Suppressor macrophage treated with lipopolysaccharide for 1 hour (primary cell): Measurements from ENCODE around the gene CYTH1.

Source experiments
- DNase-seq, 3 donors: peaks; one replicate each; pipeline ENCODE4 v3.0.0-alpha.2; 2020 to 2022

Gene CYTH1

GRCh38 chr17:78715000-78715771, 66.9 kb downstream of the CYTH1 start:
- no peak for DNase-seq

- no peak for DNase-seq
These were observed 67.5 kb downstream of the CYTH1 start for GRCh38 chr17:78714534-78714933.

- DNase-seq, result no peak
These were observed 70.0 kb downstream of the CYTH1 start for GRCh38 chr17:78712043-78712442.

DNA sequence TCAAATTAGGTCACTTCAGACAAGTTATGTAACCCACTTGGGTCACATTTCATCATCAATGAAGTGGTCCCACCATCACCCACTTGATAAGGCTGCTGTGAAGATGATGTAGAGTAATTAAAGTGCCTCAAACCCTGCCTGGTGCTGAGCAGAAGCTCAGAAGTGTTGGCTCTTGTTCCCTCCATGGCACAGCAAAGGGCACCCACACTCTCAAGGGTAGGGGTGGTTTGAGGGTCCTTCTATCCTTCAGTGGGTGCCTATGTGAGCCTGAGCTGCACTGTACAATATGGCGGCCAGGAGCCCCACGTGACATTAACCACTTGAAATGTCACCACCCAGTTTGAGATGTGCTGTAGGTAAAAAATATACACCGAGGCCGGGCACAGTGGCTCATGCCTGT, 71.5 kb downstream of the CYTH1 start:
- no peak for DNase-seq

- no peak for DNase-seq
These were observed 72.3 kb downstream of the CYTH1 start for GRCh38 chr17:78709751-78710181.

- DNase-seq, result no peak
These were observed 72.9 kb downstream of the CYTH1 start for GRCh38 chr17:78709119-78709681.

GRCh38 chr17:78708510-78708973, 73.5 kb downstream of the CYTH1 start:
- DNase-seq, result peak; percentile 65 to 76 (median 72)

GRCh38 chr17:78707923-78708322, 74.2 kb downstream of the CYTH1 start:
- DNase-seq, result no peak

DNA sequence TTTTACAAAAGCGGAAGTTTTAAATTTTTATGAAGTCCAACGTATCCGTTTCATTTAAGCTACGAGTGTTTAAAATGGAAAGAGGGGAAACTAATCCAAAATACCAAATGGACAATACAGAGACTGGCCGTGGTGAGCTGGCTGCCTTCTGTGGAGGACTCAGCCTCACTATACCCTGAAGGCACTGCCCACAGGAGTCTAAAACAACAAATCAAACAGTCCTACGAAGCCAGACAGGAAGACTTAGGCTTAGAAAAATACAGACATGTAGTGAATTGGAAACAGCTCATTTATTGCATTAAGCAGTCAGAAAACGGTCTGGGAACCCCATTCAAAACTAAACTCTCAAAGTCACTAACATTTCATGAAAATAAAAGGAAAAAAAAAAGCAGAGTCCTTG, 75.1 kb downstream of the CYTH1 start:
- no peak for DNase-seq

- DNase-seq, result no peak
These were observed 75.7 kb downstream of the CYTH1 start for GRCh38 chr17:78706271-78706915.

DNA sequence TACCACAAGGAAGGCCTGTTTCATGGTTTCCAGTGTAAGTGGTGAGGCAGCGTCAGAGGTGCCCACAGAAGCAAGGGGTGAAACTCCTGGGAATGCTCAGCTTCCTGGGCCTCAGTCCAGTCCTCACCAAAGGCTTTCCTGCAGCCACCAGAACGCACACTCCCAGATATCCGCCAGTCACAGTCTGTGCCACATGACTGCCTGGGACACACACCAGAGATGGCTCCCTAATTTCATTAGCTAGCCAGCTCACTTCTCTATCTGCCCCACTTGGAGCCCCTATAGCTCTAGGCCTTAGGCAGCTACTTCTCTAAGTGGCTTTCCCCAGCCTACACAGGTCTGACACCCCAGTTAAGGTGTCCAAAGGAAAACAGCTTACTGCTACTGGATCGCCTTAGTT, 77.0 kb downstream of the CYTH1 start:
- DNase-seq, result no peak

DNA sequence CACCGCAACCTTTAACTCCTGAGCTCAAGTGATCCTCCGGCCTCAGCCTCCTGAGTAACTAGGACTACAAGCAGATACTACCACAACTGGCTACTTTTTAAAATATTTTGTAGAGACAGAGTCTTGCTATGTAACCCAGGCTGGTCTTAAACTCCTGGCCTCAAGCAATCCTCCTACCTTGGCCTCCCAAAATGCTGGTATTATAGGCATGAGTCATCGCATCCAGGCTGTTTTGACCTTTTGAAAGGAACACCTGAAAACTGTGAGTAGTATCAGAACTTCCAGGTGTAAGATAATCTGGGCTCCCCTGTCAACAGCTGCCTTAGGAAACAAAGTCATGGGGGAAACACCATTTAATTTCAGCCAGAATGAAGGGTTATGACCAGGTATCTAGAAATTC, 77.5 kb downstream of the CYTH1 start:
- DNase-seq, result no peak

- DNase-seq, result no peak
These were observed 84.3 kb downstream of the CYTH1 start for GRCh38 chr17:78697554-78698343.

DNA sequence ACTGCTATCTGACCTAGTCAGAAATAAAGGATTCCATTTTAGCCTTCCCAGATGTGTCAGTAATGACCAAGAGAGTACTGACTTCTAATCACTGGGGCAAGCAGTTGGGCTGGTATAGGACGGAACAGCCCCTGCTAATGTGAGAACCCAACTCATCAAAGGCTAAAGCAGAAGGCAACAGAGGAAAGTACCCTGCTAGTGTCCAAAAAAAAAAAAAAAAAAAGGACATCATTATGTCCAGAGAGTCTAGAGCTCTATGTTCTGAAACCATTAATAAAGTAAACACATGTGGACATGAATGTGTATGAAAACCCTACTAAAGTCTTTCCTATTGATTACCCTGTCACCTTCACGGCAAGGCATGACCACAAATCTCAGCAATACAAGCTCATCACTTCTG, 85.0 kb downstream of the CYTH1 start:
- no peak for DNase-seq

GRCh38 chr17:78696016-78696982, 85.8 kb downstream of the CYTH1 start:
- no peak for DNase-seq

DNA sequence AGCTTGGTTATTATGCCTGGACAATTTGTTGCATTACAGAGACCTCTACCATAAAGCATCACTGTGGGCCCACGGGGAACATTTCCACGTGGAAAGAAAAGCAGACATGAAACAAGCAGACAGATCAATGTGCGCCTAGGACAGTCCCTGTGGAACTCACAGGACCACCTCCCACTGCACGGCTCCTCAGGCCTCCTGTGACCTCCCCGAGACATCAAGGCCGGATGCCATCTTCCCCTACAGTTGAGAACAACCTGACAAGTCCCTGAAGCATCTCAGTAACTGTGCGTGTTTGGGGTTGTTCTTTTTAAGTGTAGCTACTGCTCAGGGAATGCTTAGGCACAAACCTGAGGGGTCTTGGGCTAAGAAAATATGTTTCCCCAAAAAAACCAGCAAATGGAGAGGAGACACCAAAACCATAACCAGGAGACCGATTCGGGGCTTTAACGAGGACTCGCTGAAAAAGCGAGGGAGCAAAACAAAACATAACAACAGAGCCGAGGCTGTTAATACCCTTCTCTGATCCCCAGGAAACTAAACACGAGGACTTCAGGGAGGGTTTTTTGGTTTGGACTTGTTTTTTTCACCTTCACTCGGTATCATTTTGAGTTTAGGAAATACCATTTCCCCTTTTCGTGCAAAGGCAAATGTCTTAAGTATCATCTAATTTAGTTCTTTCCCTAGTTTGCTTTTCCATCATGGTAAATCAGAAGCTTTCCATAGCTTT, 87.1 kb downstream of the CYTH1 start:
- no peak for DNase-seq

- DNase-seq, result no peak
These were observed 88.6 kb downstream of the CYTH1 start for GRCh38 chr17:78693346-78694083.

GRCh38 chr17:78692460-78693010, 89.5 kb downstream of the CYTH1 start:
- no peak for DNase-seq

GRCh38 chr17:78689029-78689428, 93.0 kb downstream of the CYTH1 start:
- DNase-seq, result no peak

DNA sequence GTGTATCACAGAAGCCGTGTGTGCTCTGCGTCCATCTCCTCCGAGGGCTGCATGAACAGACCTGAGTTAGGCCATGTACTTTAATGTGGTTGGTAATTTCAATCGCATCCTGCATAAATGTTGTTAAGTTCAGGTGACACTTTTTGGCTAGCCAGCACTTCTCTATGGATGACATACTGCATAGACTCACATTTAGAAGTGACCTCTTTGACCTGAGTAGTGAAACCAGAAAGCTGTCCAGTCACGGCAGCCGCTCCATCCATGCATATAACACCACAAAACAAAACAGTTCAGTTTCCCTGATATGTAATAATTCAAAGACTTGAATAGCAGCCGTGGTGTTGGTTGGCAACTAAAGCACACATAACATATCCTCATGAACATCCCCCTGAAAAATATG, 94.1 kb downstream of the CYTH1 start:
- DNase-seq, result no peak
